ENCODE measurements around the gene CCNQ. TPM values are rescaled to one million over a fixed set of nuclear protein-coding genes. Genes with fewer than 3 reads are reported as not detected.

CCNQ gene
- total RNA-seq, 1 experiment from 2014 or later = 20.3 TPM

GRCh38 chrX:153547195-153547594 is 51.7 kb downstream of the CCNQ start:
- Histone ChIP-seq H3K79me2 (ENCODE audit: insufficient read depth, low read length) (no peaks in the 10 kb centered on the region), H3K4me3 (replicated peaks in 1 of 2; ENCODE audit: low read depth in 1 of 2, low read length in 2 of 2) (no peak overlapping the region), H3K36me3 (ENCODE audit: control insufficient read depth in 1 of 2, insufficient read depth in 2 of 2, low read length in 2 of 2) (no peaks in the 10 kb centered on the region), H3K4me2 (ENCODE audit: low read length) (no peak overlapping the region), H4K20me1 (ENCODE audit: insufficient read depth) (no peaks in the 10 kb centered on the region), H3K9me3 (ENCODE audit: control insufficient read depth in 1 of 2, insufficient read depth in 1 of 2, low read depth in 1 of 2, low read length in 2 of 2) (no peaks in the 10 kb centered on the region), H3K27me3 (ENCODE audit: insufficient read depth, low read length) (no peaks in the 10 kb centered on the region), H3K9me2 (ENCODE audit: insufficient read depth) (no peaks in the 10 kb centered on the region), H3K9ac (ENCODE audit: low read length) (no peak overlapping the region), H3K27ac (ENCODE audit: low read depth, low read length) (no peak overlapping the region), H3K4me1 (ENCODE audit: control insufficient read depth in 1 of 2, insufficient read depth in 2 of 2, low read length in 2 of 2) (no peaks in the 10 kb centered on the region), H2AFZ (ENCODE audit: low read depth, low read length, poor library complexity, severe bottlenecking) (no peak overlapping the region)
- TF ChIP-seq REST (IDR thresholded peaks at IDR 0.05; ENCODE audit: low read depth) (no peak), SRF (IDR thresholded peaks at IDR 0.05; ENCODE audit: low read depth) (no peak), RAD21 (IDR thresholded peaks at IDR 0.05; ENCODE audit: low read depth) (no peak), POLR2AphosphoS5 (IDR thresholded peaks at IDR 0.05; ENCODE audit: low read depth, low read length) (no peak), EZH2 (IDR thresholded peaks at IDR 0.05) (no peak), TCF7L2 (IDR thresholded peaks at IDR 0.05; ENCODE audit: borderline replicate concordance, extremely low read depth, insufficient read depth, insufficient read length) (no peak), CTCF (IDR thresholded peaks at IDR 0.05 in 2 of 3, conservative IDR thresholded peaks at IDR 0.05 in 1 of 3; ENCODE audit: borderline replicate concordance in 1 of 3, insufficient read depth in 1 of 3, low read depth in 2 of 3, low read length in 2 of 3) (no peak), EGR1 (IDR thresholded peaks at IDR 0.05; ENCODE audit: low read depth) (no peak), MAX (IDR thresholded peaks at IDR 0.05) (no peak), JUND (IDR thresholded peaks at IDR 0.05) (no peak), CBX3 (IDR thresholded peaks at IDR 0.05; ENCODE audit: low read depth) (no peak), SIN3A (IDR thresholded peaks at IDR 0.05; ENCODE audit: low read depth) (no peak), ELF1 (IDR thresholded peaks at IDR 0.05; ENCODE audit: borderline replicate concordance, low read depth) (no peak), ZBTB33 (IDR thresholded peaks at IDR 0.05; ENCODE audit: extremely low read depth, insufficient replicate concordance, low read length) (no peak), ZFX (IDR thresholded peaks at IDR 0.05) (no peak), POLR2A (IDR thresholded peaks at IDR 0.05; ENCODE audit: borderline replicate concordance, extremely low read depth, insufficient read depth, insufficient read length) (no peak), CEBPB (IDR thresholded peaks at IDR 0.05; ENCODE audit: low read depth) (no peak), ZNF274 (IDR thresholded peaks at IDR 0.05; ENCODE audit: low read depth, low read length) (no peak), EZH2phosphoT487 (IDR thresholded peaks at IDR 0.05; ENCODE audit: borderline replicate concordance) (no peak), FOSL1 (IDR thresholded peaks at IDR 0.05; ENCODE audit: low read depth) (no peak)
- ChIA-PET POLR2A (no interaction called here), RAD21 (ENCODE audit: low non-redundant PET in 1 of 2, low total read pairs in 2 of 2, uncharacterized antibody in 2 of 2, unreplicated experiment in 2 of 2) (no interaction called here), CTCF (no interaction called here)
- no TSS peak for BruUV-seq (replicated peaks)
- ATAC-seq (no peak), DNase-seq (ENCODE audit: low read depth, low spot score) (no peak)
- intact Hi-C loops (cut with micrococcal nuclease) = no loop called here
